Psoas muscle (tissue), 8 donors: ENCODE results near the gene GRIN2C. TPM values are rescaled to one million over a fixed set of nuclear protein-coding genes. Genes with fewer than 3 reads are reported as not detected.

Experiments
- ATAC-seq, 4 donors: fragments of 200-7000 bp; cut with Tn5 transposase; one replicate each; pipeline ENCODE4 v1.9.1; 2020; ENCODE audit warnings: moderate library complexity in 3 of 4, mild to moderate bottlenecking in 2 of 4
- DNase-seq, 2 donors: peaks; one replicate each; pipeline ENCODE4 v3.0.0-alpha.2; 2020
- H3K27ac ChIP-seq: fragments of 200-600 bp; one replicate; pipeline ENCODE4 v1.8.0; 2022
- H3K27me3 ChIP-seq, 3 donors: fragments of 200-600 bp in 1 of 3; one replicate each; pipeline versions ENCODE4 v1.6.1 to v1.8.0; 2013 to 2022; ENCODE audit warnings: low read length in 2 of 3, mild to moderate bottlenecking in 2 of 3, moderate library complexity in 1 of 3; ENCODE audit not compliant: insufficient read depth in 3 of 3
- H3K36me3 ChIP-seq, 2 donors: fragments of 200-600 bp in 1 of 2; one replicate each; pipeline versions ENCODE4 v1.6.1 to v1.8.0; 2013 to 2022; ENCODE audit warnings: low read depth in 1 of 2, mild to moderate bottlenecking in 1 of 2, moderate library complexity in 1 of 2; ENCODE audit not compliant: insufficient read depth in 1 of 2
- H3K4me1 ChIP-seq: fragments of 200-600 bp; one replicate; pipeline ENCODE4 v1.8.0; 2022
- H3K4me3 ChIP-seq: fragments of 200-600 bp; one replicate; pipeline ENCODE4 v1.8.0; 2022; ENCODE audit warnings: mild to moderate bottlenecking
- H3K9me3 ChIP-seq: fragments of 200-600 bp; one replicate; pipeline ENCODE4 v1.8.0; 2022
- CTCF ChIP-seq: fragments of 200-600 bp; IDR thresholded peaks from one replicate; pipeline ENCODE4 v1.8.0; 2022; ENCODE audit warnings: antibody characterized with exemption
- WGBS, 3 donors: extraction: QIAGEN DNeasy Blood & Tissue Kit; methylation state at CpG; one replicate each; pipeline versions ENCODE4 v1.1.6 to v1.1.7; 2013; 5-methylcytosine and 5-hydroxymethylcytosine counted together
- intact Hi-C, 2 donors: fragments of 100-400 bp; cut with DNase I; formaldehyde crosslinking; loops; one replicate each; pipeline versions ENCODE4 v1.11.0 to v1.14.2; 2022
- polyA plus RNA-seq, 3 donors: library from polyadenylated mRNA; stranded (reverse); fragments of 200-250 nt; gene quantifications; one replicate each; pipeline ENCODE4 v1.2.3, GENCODE V29; 2013
- total RNA-seq, 4 donors: library from RNA; stranded (reverse); fragmentation: NEBNext Ultra II Directional in 2 of 4; extraction: Animal tissue kit (Norgen Biotek cat#: 25700) in 2 of 4; gene quantifications; one replicate each; pipeline versions ENCODE4 v1.2.1 to v1.2.4, GENCODE V29; 2021 to 2023
- donor health status: healthy with polysubstance abuse.
- donor health status: DM: no; HTN: no; CAD: no; lungs with moderate emphysema.
- donor health status: Bipolar disorder and iron deficiency.
- donor health status: healthy.
- donor health status: DM: yes; HTN: yes; CAD: no.
- donor health status: DM: no; HTN: no; CAD: no.
- donor health status: DM: no; HTN: no; CAD: no.
- donor health status: DM: yes; HTN: yes; CAD: no.

GRIN2C gene
- total and polyA plus RNA-seq, 7 donors = 0.06 to 0.74 (median 0.32) TPM

- TF ChIP-seq CTCF = no peak
- H3K36me3 ChIP-seq = no peaks in the 10 kb centered on the region
- WGBS, 3 donors = 51 to 62% (median 54%) methylated on average over 12 of the region's 12 CpGs
- H3K4me3 ChIP-seq = no peak overlapping the region
- no peak for ATAC-seq
- peaks cover 18% of the 10 kb centered on the region for H3K4me1 ChIP-seq
- intact Hi-C loops = no loop called here
- peaks cover 3 to 69% (median 25%) of the 10 kb centered on the region in 3 donors for H3K27me3 ChIP-seq
- no peak overlapping the region for H3K27ac ChIP-seq
- DNase-seq = no peak
- no peaks in the 10 kb centered on the region for H3K9me3 ChIP-seq
These were observed 820 bp downstream of the GRIN2C start for GRCh38 chr17:74858672-74859458.

- Histone ChIP-seq H3K27me3 (peaks cover 3 to 84% (median 25%) of the 10 kb centered on the region in 3 donors), H3K4me3 (no peak overlapping the region), H3K9me3 (no peaks in the 10 kb centered on the region), H3K4me1 (peaks cover 18% of the 10 kb centered on the region), H3K27ac (no peak overlapping the region), H3K36me3 (no peaks in the 10 kb centered on the region)
- DNase-seq (no peak), ATAC-seq (no peak)
- TF ChIP-seq CTCF = no peak
- intact Hi-C loops = no loop called here
- WGBS, 3 donors = 41 to 44% (median 42%) methylated on average over 4 of the region's 4 CpGs
These were observed 2.5 kb downstream of the GRIN2C start for GRCh38 chr17:74857191-74857590.

- 35 to 39% (median 38%) methylated on average over 7 of the region's 7 CpGs for WGBS, 3 donors
- Histone ChIP-seq H3K36me3 (no peaks in the 10 kb centered on the region), H3K9me3 (no peaks in the 10 kb centered on the region), H3K4me3 (no peak overlapping the region), H3K27me3 (peaks cover 3 to 87% (median 20%) of the 10 kb centered on the region in 3 donors), H3K27ac (no peak overlapping the region), H3K4me1 (peaks cover 11% of the 10 kb centered on the region)
- no peak for ATAC-seq
- no peak for DNase-seq
- intact Hi-C loops = no loop called here
- no peak for TF ChIP-seq CTCF
These were observed 3.6 kb downstream of the GRIN2C start for GRCh38 chr17:74856112-74856511.

- no peak for TF ChIP-seq CTCF
- intact Hi-C loops = no loop called here
- 87 to 91% (median 90%) methylated on average over 4 of the region's 4 CpGs for WGBS, 3 donors
- Histone ChIP-seq H3K4me3 (no peak overlapping the region), H3K27me3 (peaks cover 3 to 86% (median 15%) of the 10 kb centered on the region in 3 donors), H3K4me1 (peaks cover 3% of the 10 kb centered on the region), H3K9me3 (no peaks in the 10 kb centered on the region), H3K27ac (no peak overlapping the region), H3K36me3 (no peaks in the 10 kb centered on the region)
- ATAC-seq = no peak
- no peak for DNase-seq
These were observed 4.4 kb downstream of the GRIN2C start for GRCh38 chr17:74855323-74855722.
